HG03439 (cell line): ENCODE results near the gene DICER1.

Source experiments
- ATAC-seq: cut with Tn5 transposase; IDR thresholded peaks from one replicate; pipeline ENCODE4 v1.9.1; 2021; ENCODE audit warnings: mild to moderate bottlenecking, moderate library complexity; ENCODE audit not compliant: unreplicated experiment

The DICER1 gene

GRCh38 chr14:95095996-95096395 is 61.3 kb downstream of the DICER1 start:
- no peak for ATAC-seq

- ATAC-seq, result no peak
Observed at GRCh38 chr14:95092723-95093122, 64.6 kb downstream of the DICER1 start.

DNA sequence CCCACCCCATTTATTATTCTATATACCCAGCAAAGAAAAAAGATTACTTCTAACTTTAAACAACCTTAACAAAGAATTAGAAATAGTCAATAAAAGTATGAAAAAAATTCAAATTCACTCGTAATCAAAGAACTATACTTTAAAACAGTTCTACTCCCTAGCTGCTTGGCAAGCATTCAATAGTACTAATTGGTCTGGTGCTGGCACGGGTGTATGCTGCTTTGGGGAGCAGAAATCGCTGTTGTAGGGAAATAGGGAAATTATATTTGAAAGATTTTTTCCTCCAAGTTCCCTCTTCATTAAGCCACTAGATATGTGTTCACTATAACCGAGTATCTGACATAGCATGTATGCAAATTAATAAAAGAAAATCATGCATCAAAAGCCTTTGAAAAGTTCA is 65.7 kb downstream of the DICER1 start:
- ATAC-seq, result no peak

- ATAC-seq, result no peak
Observed at GRCh38 chr14:95088665-95089064, 68.7 kb downstream of the DICER1 start.

- ATAC-seq, result no peak
Observed at GRCh38 chr14:95087619-95088018, 69.7 kb downstream of the DICER1 start.

GRCh38 chr14:95085321-95085720 is 72.0 kb downstream of the DICER1 start:
- no peak for ATAC-seq

DNA sequence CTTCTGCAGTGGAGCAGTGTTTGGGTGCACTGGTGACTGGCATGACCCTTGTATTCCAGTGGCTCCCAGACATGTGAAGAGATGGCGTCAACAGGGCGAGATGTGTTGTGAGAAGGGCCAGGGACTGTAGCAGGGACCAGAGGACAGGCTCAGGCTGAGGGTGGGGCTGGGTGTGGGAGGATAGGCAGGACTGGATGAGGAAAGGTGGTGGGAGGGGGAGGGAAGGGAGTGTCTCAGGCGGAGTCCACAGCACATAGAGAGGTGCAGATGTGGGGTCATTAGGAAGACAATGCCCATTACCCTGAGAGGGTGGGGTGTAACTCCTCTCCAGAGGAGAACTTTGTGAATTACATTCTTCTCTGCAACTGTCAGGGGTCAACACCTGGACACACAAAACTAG is 78.5 kb downstream of the DICER1 start:
- ATAC-seq, result no peak

- ATAC-seq, result no peak
Observed at GRCh38 chr14:95077345-95077744, 80.0 kb downstream of the DICER1 start.

- ATAC-seq, result no peak
Observed at GRCh38 chr14:95075789-95076188, 81.5 kb downstream of the DICER1 start.

- ATAC-seq, result no peak
Observed at GRCh38 chr14:95073947-95074346, 83.4 kb downstream of the DICER1 start.

GRCh38 chr14:95072310-95072905 is 84.9 kb downstream of the DICER1 start:
- no peak for ATAC-seq

- no peak for ATAC-seq
Observed at GRCh38 chr14:95071649-95072280, 85.6 kb downstream of the DICER1 start.

- ATAC-seq, result no peak
Observed at GRCh38 chr14:95070748-95071435, 86.4 kb downstream of the DICER1 start.

DNA sequence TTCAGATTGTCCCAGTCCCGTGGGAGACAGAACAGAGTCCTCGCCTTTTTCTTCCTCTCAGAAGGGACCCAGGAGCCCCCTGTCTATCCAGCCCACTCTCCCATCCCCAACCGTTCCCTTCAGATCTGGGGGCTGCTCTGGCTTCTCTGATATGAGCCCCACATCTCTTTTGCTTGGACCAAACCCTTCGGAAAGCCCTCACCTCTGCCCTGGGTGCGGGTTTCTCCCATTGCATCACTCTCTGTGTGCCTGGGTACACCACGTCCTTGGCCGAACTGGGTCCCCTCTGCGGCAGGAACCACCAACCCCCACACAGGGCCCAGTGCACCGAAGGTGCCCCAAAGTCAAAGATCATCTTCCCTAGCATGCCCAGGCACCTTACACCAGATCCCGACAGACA is 87.8 kb downstream of the DICER1 start:
- no peak for ATAC-seq

DNA sequence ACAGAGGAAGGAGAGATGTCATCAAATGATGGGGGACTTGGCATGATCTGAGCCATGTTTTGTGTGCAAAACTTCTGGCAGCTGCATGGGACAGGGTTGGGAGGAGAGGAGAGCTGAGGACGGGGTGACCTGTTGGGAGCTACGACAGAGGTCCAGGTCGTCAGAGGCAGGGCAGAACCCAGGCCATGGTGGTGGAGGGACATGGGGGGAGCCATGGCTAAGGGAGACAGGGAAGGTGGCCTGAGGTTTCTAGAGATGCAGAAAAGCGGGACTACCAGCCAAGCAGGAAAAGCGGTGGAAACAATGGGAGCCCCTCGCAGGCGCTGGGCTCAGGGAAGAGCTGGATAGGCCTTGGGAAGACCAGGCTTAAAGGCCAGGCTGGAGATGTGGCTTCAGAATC is 88.3 kb downstream of the DICER1 start:
- ATAC-seq, result no peak

- ATAC-seq, result no peak
Observed at GRCh38 chr14:95068521-95068920, 88.8 kb downstream of the DICER1 start.

GRCh38 chr14:95068080-95068479 is 89.2 kb downstream of the DICER1 start:
- ATAC-seq, result no peak

- no peak for ATAC-seq
Observed at GRCh38 chr14:95067526-95067925, 89.8 kb downstream of the DICER1 start.

DNA sequence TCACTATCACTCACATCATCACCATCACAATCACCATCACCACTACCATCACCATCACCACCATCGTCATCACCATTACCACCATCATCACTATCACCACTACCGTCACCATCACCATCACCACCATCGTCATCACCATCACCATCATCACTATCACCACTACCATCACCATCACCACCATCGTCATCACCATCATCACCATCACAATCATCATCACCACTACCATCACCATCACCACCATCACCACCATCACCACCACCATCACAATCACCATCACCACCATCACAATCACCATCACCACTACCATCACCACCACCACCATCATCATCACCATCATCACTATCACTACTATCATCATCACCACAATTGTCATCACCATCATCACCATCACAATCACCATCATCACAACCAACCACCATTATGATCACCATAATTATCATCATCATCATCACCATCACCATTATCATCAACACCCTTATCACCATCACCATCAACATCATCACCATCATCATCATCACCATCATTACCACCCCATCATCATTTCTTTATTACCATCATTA is 90.8 kb downstream of the DICER1 start:
- no peak for ATAC-seq

GRCh38 chr14:95065411-95065810 is 91.9 kb downstream of the DICER1 start:
- no peak for ATAC-seq

DNA sequence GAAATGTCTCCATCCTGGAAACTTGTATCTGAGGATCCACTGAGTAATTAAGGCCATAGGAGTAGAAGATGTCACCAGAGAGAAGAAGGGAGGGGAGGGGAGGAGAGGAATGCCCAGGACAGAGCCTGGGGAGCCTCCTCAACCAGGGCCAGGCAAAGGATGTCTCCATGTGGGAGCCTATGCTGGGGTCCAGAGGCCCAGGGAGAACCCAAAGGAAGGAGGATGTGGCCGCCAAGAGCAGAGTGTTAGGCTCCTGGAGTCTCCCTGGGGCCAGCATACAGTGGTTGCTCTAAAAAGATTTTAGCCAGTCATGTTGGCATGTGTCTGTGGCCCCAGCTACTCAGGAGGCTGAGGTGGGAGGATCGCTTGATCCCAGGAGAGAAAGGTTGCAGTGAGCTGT is 92.6 kb downstream of the DICER1 start:
- ATAC-seq, result no peak

- no peak for ATAC-seq
Observed at GRCh38 chr14:95064256-95064655, 93.1 kb downstream of the DICER1 start.
